GM21825 (cell line): Measurements from ENCODE around the gene LURAP1L.

Experiments
- ATAC-seq: cut with Tn5 transposase; IDR thresholded peaks from one replicate; pipeline ENCODE4 v1.9.1; 2021; ENCODE audit warnings: mild to moderate bottlenecking, moderate library complexity; ENCODE audit not compliant: unreplicated experiment

LURAP1L gene, protein sequence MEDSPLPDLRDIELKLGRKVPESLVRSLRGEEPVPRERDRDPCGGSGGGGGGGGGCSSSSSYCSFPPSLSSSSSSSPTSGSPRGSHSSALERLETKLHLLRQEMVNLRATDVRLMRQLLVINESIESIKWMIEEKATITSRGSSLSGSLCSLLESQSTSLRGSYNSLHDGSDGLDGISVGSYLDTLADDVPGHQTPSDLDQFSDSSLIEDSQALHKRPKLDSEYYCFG

GRCh38 chr9:12774861-12775678, at the start of gene LURAP1L:
TSS of gene LURAP1L (plus strand) at chr9:12775020. CDS start at chr9:12775716, 696 bp downstream.
- ATAC-seq, result no peak

- ATAC-seq, result no peak
Observed at GRCh38 chr9:12726795-12727194, 48.0 kb upstream of the LURAP1L start.

DNA sequence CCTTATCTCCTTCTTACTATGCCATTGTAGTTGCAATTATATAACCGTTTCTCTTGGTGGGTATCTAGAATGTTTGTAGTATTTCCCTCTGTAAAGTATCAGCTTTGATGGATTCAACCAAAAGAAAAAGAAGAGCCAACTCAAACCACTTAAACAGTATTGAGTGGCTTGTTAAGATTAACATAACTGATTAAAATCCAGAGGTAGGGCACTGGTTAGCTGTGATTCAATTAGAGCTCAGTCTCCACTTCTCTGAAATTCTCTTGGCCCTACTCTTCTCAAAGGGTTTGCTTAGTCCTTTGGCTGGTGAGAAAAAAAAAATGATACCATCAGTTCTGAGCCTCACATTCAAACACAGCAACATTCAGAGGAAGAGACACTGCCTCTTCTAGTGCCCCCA, 44.6 kb upstream of the LURAP1L start:
- no peak for ATAC-seq

GRCh38 chr9:12730927-12731326, 43.9 kb upstream of the LURAP1L start:
- no peak for ATAC-seq

DNA sequence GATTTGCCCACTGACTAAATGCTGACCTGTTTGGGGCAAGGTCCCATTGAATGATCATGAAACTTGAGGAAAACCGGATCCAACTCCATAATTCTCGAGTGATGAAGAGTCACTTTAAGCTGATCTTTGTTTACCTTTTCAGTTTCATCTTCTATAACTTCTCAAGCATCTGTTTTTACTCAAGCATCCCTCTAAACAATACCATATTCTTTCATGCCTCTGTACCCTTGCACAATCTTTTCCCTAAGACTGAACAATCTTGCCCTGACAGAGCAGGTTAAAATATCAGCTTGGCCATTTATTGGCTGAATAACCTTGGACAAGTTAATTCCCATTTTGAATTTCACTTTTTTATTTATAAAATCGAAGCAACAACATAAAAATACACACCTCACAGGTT, 41.8 kb upstream of the LURAP1L start:
- no peak for ATAC-seq

- no peak for ATAC-seq
Observed at GRCh38 chr9:12735665-12736064, 39.2 kb upstream of the LURAP1L start.

DNA sequence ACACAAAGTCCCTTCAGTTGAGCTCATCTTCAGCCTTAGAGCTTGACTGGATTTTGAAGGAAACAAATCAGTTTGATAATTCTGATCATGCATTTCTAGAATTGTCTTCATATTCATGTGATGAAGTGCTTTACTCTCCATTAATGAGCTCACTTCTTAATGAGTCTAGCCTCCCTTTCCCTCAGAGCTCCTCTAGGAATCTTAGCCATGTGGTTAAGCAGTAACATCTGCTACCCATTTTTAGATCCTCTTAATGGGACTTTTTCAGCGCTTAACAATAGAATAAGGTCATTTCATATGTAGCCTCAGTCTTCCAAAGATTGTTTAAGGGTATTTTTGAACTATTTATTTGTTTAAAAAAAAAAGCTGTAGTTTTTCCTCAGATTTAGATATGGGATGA, 36.9 kb upstream of the LURAP1L start:
- ATAC-seq, result no peak

- no peak for ATAC-seq
Observed at GRCh38 chr9:12739014-12739652, 35.7 kb upstream of the LURAP1L start.

DNA sequence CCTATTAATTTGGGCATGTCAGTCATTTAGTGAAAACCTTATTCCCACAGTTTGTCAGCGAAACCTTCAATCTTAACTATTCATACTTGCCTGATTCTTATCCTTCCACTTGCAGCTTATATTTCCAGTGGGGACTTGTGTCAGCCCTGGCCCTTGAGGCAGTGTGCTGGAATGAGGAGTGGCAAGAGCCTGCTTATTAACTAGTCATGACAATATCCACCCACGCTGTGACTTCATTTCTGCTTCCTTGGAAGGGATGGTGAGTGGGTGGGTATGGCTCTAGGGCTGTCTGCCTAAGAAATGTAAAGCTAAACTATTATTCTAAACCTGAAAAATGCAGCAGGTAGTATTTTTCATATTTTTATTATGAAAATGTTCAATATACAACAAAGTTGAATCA, 34.0 kb upstream of the LURAP1L start:
- no peak for ATAC-seq

DNA sequence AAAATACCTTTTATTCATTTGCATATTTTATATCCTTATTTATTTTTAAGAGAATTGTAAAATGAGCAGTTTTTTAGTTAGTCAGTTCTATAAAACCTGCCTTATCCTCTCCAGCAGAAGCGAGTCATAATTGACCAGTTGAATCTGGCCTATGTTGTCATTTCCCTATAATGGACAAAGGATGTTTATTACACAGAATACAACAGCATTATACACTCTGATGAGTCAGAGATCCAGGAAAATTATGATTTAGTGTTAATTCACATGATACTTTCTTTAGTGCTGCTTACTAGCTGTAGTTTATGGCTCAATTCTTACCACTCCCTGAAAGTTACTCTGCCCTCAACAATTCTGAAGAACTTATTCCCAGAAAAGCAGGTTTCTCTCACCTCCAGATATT, 26.8 kb upstream of the LURAP1L start:
- ATAC-seq, result no peak

- no peak for ATAC-seq
Observed at GRCh38 chr9:12748954-12749353, 25.9 kb upstream of the LURAP1L start.

GRCh38 chr9:12753931-12754330, 20.9 kb upstream of the LURAP1L start:
- ATAC-seq, result no peak

DNA sequence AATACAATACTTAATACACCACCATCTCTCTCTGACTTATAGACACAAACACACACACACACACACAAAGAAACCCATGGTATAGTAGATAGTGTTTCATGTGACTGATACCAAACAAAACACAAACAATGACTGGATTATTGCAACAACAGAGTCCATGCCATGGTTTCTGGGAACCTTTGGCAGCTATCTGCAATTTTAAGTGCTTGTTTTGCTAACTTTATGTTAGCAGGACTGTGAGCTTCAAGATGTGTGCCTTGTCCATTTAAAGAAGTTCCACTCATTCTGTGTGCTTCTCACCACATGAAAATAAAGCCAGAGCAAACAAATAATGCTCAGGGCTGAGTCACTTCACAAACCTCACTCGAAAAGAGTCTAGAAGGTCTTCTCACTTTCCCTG, 15.1 kb upstream of the LURAP1L start:
- no peak for ATAC-seq

- no peak for ATAC-seq
Observed at GRCh38 chr9:12760758-12761157, 14.1 kb upstream of the LURAP1L start.

DNA sequence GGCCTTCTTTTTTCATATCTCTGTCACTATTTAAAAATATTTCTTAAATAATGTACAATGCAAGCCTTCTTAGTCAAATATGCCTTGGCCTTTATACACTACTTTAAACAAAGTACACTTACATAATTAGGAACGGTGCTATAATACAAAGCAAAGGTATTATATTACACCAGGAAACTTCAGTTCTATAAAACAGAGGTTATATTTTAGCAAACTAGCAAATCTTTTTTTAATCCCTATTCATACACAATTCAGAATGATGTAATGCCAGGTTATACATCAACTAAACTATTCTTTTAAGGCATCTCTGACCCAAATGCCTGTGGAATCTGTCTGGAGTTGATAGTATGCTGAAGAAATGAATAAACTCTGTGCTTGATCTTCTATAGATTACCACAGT, 10.7 kb upstream of the LURAP1L start:
- ATAC-seq, result no peak

- ATAC-seq, result no peak
Observed at GRCh38 chr9:12765088-12765798, 9.6 kb upstream of the LURAP1L start.

DNA sequence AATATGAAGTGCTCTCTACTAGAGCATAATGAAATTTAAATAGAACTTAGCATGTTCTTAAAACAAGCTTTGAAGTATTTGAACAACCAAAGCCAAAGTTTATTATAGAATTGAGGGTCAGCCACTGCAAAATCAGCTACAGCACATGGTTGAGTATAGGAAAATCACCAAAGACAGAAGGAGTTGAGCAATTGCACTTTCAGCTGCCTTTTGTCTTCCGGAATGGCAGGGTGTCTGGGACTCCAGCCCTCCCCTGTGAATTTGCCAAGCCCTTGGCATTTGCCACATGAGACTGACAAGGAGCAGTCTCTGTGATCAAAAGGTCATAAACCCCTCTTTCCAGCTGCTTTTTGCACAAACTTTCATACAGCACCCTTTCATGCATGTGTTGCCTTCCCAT, 8.5 kb upstream of the LURAP1L start:
- ATAC-seq, result no peak

DNA sequence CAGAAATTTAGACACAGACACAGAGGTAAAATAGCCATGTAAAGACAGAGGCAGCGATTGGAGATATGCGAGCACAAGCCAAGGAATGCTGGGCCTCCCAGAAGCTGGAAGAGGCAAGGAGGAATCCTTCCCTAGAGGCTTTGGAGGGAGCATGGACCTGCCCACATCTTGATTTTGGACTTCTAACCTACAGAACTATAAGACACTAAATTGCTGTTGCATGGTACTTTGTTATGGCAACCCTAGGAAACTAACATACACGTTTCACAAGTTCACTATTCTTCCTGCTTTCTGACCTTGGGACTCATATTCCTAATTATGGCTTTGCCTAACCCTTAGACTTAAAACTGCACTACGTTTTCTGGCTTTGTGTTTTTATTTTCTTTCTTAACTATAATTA, 4.6 kb upstream of the LURAP1L start:
- ATAC-seq, result no peak

GRCh38 chr9:12771891-12772290, 2.9 kb upstream of the LURAP1L start:
- ATAC-seq, result no peak

DNA sequence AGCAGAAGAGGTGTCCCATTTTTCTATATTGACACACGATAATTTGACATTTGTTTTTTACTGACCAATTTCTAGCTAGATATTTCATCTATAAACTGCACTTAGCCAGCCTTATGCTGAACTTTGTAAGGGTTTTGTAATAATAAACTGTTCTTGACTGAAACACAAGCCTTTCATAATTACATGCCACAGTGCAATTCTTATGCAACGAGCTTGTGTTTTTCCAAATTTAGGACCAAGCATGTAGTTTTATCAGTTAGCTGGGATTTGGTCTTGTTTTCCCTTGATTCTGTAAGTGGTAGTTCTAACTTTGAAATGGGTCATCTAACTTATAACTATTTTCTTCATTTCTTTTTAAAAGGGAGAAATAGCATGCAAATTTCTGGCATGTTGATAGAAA, 1.3 kb upstream of the LURAP1L start:
- no peak for ATAC-seq
